ENCODE data around the gene RUSC1. TPM values are rescaled to one million over a fixed set of nuclear protein-coding genes. Genes with fewer than 3 reads are reported as not detected.

The RUSC1 gene
- total and polyA plus RNA-seq, 2 donors (not counting 3 experiments of a cell fraction or from before 2014, with no cell fraction given): 42.4 to 46.6 TPM

DNA sequence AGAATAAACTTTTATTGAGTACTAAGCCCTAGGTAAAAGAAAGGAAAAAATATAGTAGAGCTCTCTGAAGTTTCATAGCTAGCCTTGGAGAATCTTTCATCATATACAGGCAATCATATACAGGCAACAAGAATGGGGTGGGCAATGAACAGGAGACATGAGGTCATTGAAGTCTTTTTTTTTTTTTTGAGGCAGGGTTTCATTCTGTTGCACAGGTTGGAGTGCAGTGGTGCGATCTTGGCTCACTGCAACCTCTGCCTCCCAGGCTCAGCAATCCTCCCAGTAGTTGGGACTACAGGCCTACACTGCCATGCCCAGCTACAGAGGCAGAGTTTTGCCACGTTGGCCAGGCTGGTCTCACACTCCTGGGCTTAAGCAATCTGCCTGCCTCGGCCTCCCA is 22.1 kb downstream of the RUSC1 start:
- Histone ChIP-seq H3K27ac (ENCODE audit: insufficient read depth, low read depth, low read length) (no peak overlapping the region), H3K27me3 (ENCODE audit: control insufficient read depth in 2 of 2, insufficient read depth in 2 of 2, low read length in 2 of 2) (no peaks in the 10 kb centered on the region), H3K9ac (replicated peaks; ENCODE audit: extremely low read depth, insufficient read depth, low read length) (no peak overlapping the region), H3K36me3 (ENCODE audit: control insufficient read depth in 2 of 2, extremely low read depth in 1 of 2, insufficient read depth in 2 of 2, low read length in 2 of 2) (peaks cover 0 to 24% of the 10 kb centered on the region in 2 experiments), H3K4me2 (ENCODE audit: insufficient read depth, low read length) (no peak overlapping the region), H3K9me1 (replicated peaks; ENCODE audit: control insufficient read depth, extremely low read depth, insufficient read depth, low read length) (no peaks in the 10 kb centered on the region), H3K79me2 (ENCODE audit: control insufficient read depth, insufficient read depth, low read length) (no peaks in the 10 kb centered on the region), H2AFZ (ENCODE audit: low read depth, low read length) (no peak overlapping the region), H4K20me1 (replicated peaks; ENCODE audit: control insufficient read depth, extremely low read depth, insufficient read depth, low read length) (no peaks in the 10 kb centered on the region), H3K4me3 (replicated peaks in 1 of 3; ENCODE audit: insufficient read depth in 1 of 3, low read depth in 1 of 3, low read length in 3 of 3) (no peak overlapping the region), H3K9me3 (replicated peaks; ENCODE audit: control insufficient read depth, insufficient read depth, low read length) (no peaks in the 10 kb centered on the region), H3K4me1 (ENCODE audit: control insufficient read depth, extremely low read depth, insufficient read depth, low read length) (no peaks in the 10 kb centered on the region)
- no peak for TF ChIP-seq JUN (IDR thresholded peaks at IDR 0.05; ENCODE audit: borderline replicate concordance, insufficient read depth, insufficient read length, low read depth)
- TF ChIP-seq GATA2 (IDR thresholded peaks at IDR 0.05; ENCODE audit: insufficient read depth, insufficient read length, low read depth, low read length): no peak
- TF ChIP-seq FOS (IDR thresholded peaks at IDR 0.05; ENCODE audit: borderline replicate concordance, insufficient read depth, low read length): no peak
- dilution Hi-C loops (cut with MboI; ENCODE audit: extremely low pct_ligation_motif_present, low sequenced_read_pairs) (no loop called here), intact Hi-C loops (cut with micrococcal nuclease) (no loop called here)
- no peak for FAIRE-seq
- no TSS peak for BruUV-seq (replicated peaks)
- POLR2A ChIA-PET: no interaction called here
- DNase-seq (ENCODE audit: low read depth, low spot score): no peak
- CTCF ChIA-PET: interaction anchor here (1.5 kb wide), 1 partner anchor 20 kb away, joined by 4 read pairs; no protein-coding TSS in a partner anchor

DNA sequence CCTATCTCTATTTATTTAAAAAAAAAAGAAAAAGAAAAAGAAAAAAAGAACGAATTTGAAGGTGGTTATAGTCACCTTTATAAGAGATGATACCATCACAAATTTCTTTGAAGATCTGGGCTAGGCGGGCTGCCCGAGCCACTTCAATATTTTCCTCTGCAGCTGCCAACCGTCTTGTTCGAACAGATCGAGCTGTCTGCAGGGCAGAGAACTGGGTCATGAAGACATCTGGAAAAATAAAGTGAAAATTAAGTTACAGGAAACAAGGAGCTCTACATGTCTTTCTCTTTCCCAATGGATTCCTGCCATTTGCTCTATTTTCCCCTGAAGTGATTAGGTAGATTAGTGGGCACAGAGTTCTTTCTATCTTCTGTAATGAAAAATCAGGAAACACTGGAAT is 31.9 kb downstream of the RUSC1 start:
- ChIA-PET CTCF (no interaction called here), POLR2A (no interaction called here)
- dilution Hi-C loops (cut with MboI; ENCODE audit: extremely low pct_ligation_motif_present, low sequenced_read_pairs): no loop called here

More for the DNA sequence above, 31.9 kb downstream of the RUSC1 start:
- Histone ChIP-seq H3K27me3 (ENCODE audit: control insufficient read depth in 2 of 2, insufficient read depth in 2 of 2, low read length in 2 of 2) (no peaks in the 10 kb centered on the region), H3K4me3 (replicated peaks in 1 of 3; ENCODE audit: insufficient read depth in 1 of 3, low read depth in 1 of 3, low read length in 3 of 3) (no peak overlapping the region), H2AFZ (ENCODE audit: low read depth, low read length) (no peak overlapping the region), H4K20me1 (replicated peaks; ENCODE audit: control insufficient read depth, extremely low read depth, insufficient read depth, low read length) (no peaks in the 10 kb centered on the region), H3K9ac (replicated peaks; ENCODE audit: extremely low read depth, insufficient read depth, low read length) (no peak overlapping the region), H3K4me1 (ENCODE audit: control insufficient read depth, extremely low read depth, insufficient read depth, low read length) (no peaks in the 10 kb centered on the region), H3K36me3 (ENCODE audit: control insufficient read depth in 2 of 2, extremely low read depth in 1 of 2, insufficient read depth in 2 of 2, low read length in 2 of 2) (peaks cover 8 to 18% of the 10 kb centered on the region in 2 experiments), H3K79me2 (ENCODE audit: control insufficient read depth, insufficient read depth, low read length) (no peaks in the 10 kb centered on the region), H3K4me2 (ENCODE audit: insufficient read depth, low read length) (no peak overlapping the region), H3K27ac (ENCODE audit: insufficient read depth, low read depth, low read length) (no peak overlapping the region), H3K9me3 (replicated peaks; ENCODE audit: control insufficient read depth, insufficient read depth, low read length) (no peaks in the 10 kb centered on the region), H3K9me1 (replicated peaks; ENCODE audit: control insufficient read depth, extremely low read depth, insufficient read depth, low read length) (no peaks in the 10 kb centered on the region)
- FAIRE-seq: no peak
- DNase-seq (ENCODE audit: low read depth, low spot score): no peak
- intact Hi-C loops (cut with micrococcal nuclease): no loop called here
- no peak for TF ChIP-seq EZH2 (IDR thresholded peaks at IDR 0.05; ENCODE audit: borderline replicate concordance, low read depth, low read length, severe bottlenecking)
- BruUV-seq (replicated peaks): no TSS peak

Data from endothelial cell of umbilical vein (primary cell).